Ureter (tissue), 1 donor: Measurements from ENCODE around the gene TTC7B. TPM values are rescaled to one million over a fixed set of nuclear protein-coding genes. Genes with fewer than 3 reads are reported as not detected.
A peak's percentile ranks its signal among the peaks of the same experiment; 100 is the strongest.

Experiments used
- DNase-seq: peaks from one replicate; pipeline ENCODE4 v3.0.0-alpha.2; 2020; ENCODE audit warnings: low spot score
- total RNA-seq: library from RNA; stranded (reverse); gene quantifications from one replicate; pipeline ENCODE4 v1.2.4, GENCODE V29; 2023
- donor health status: DM: yes; HTN: yes; CAD: no.

The TTC7B gene
- total RNA-seq, 1 donor from 2014 or later = 68.8 TPM

DNA sequence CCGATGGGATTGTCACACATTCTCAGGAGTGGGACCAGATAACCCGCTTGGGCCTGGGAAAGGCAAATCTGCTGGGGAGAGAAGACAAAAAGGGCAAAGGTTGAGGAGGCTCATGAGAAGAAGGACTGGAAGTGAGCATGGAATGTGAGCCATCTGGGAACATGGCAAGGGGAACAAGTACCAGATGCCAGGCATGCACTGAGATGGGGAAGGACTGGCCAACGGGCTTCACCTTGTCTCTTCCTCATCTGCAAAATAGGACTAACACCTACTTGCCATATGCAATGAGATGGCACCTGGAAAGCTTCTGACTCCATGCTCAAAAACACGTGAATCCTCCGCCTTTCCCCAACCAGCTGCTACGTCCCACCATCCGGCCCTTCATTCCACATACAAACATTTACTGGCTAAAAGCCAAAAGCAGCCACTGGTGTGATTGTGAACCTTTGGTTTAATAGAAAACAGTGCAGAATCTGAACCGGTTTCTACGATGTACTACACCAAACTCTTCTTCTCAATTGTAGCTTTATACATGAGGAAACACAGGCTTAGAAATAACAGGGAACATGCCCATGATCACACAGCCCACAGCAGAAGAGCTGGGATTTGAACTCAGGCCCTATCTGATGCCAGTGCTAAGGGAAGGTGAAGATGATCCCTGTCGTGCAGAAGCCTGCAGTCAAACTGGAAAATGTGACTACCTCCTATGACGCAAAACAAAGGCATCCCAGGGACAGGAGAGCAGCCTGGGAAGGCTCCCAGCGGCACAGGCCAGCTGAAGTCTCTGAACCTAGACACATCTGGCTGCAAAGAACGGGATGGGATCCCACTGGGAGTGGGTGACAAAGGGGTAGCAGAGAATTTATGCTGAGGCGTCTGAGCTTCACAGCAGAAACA is 112.1 kb downstream of the TTC7B start:
- no peak for DNase-seq

DNA sequence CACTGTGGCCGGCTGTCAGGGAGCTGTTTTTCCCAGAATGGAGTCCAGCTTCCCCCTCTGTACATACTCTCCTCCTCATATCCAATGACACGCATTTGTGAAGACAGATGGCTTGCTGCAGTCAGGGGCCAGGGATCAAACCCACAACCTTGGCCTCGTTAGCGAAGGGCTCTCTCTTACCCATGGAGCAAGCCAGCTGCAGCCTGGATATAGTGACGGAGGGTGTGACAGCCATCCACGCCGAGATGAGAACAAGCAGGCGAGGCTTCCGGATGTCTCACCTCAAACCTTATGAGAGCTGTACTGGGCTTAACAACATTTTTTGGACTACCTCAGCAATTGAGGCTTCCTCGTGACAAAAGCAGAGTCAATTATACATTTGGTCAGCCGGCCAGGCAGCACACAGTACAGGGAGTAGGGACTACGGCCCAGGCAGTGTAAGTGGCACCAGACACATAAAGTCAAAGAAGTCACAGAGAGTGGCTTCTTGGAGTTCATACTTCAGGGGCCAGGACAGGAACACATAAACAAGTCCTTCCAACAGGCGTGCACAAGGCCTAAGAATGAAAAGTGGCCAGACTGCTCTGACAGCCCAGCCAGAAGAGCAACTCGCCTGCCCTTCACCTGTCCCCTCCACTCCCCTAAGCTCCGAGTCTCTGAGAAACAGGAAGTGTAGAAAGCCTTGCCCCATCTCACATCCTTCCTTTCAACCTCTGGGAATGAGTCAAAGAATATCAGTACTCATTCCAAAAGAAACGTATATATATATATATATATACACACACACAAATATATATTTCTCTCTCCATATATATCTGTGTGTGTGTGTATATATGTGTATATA is 115.1 kb downstream of the TTC7B start:
- peak; percentile 62 for DNase-seq

DNA sequence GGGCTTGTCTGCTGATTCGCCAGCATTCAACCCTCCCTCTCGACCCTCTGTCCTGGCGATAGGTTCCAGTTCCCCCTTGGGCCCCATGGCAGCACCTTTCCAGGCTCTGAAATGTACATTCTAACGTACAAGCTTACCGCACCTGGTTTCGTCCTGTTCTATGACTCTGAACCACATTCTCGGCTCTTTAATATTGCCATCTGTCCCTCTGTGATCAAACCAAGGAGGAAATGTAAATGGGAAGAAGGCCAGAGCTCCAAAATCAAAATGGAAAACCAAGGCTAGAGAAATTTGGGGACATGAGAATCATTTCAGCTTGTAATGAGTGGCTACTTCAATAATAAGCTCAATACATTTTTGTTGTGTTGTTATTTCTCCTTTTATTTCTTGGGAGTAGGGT is 117.2 kb downstream of the TTC7B start:
- no peak for DNase-seq

DNA sequence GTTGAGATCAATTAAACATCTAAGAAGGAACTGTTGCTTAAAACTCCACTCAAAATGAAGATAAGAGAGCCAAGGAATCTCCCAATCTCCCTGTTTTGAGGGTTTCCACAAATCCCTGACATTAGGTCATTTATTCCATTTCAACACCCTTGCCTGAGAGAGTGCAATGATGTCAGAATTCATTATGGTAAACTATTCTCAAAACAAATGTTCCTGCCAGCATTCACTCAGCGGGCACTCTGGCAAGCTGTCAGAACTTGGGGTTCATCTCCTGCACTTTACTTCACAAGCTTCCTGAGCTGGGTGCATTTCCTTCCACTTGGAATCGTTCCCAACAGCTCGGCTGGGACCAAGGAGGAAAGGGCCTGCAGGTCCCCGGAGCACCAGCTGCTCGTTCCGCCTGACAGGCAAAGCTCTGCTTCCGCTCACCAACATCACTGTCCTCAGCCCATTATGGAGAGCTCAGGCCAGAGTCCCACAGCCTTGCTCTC is 117.8 kb downstream of the TTC7B start:
- peak; percentile 74 for DNase-seq

DNA sequence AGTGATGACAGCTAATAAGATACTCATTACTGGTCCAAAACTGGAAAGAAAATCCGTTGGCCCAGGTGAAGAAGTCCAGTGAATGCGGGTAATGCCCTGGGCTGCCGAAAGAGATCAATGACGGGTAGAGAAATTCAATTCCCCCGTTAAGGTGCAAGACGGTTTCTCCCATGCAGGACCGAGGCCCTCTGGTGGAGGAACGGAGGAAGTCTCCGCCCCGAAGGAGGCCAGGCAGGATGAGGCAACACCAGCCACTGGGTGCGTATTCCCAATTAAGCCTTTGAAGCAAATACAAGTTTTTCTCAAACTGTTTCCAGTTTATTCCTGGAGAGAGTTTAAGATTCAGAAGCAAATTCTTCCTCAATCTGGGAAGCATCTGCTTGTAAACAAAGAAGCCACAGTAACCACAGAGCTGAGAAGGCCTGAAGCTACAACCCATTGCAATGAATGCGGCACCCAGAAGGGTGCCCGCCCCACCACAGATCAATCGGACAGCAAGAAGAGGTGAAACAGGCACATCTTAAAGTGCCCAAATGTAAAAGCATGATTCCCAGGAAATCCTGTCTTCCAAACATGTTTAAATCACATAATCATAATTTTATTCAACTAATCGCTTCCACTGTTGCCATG is 118.5 kb downstream of the TTC7B start:
- DNase-seq = peak; percentile 87

DNA sequence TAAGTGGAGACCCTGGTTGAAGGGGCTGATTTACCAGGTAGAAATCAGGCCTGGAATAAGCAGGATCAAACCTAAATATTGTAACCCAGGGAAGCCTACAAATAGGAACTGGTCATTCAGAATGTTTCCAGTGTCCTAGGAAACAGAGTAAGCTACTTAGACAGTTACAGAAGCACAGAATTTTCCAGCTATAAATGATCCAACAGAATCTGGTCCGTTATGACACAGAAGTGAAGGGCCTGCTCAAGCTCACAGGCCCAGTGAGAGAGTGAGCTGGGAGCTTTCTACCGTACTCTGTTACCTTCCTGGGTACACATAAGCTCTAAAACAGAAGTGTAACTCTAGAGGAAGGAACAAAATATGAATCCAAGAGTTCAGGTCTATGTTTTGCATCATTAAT is 119.1 kb downstream of the TTC7B start:
- DNase-seq = no peak

DNA sequence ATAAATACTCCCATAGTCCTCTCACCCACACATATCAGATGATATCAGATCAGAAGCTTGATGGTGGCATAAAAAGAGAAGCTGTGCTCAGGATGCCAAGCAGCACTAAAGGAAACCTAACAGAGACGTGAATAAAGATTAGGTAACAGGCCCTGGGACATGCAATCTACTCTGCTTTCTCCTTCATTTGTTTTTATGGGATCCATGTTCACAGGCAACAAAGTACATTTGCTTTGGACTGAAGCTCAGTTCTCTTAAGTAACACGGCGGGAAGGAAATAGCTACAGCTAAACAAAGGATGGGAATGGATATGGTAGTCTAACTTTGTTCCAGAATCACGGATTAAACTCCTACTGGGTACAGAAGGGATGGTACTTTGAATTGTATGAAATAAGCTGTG is 119.5 kb downstream of the TTC7B start:
- DNase-seq = no peak

DNA sequence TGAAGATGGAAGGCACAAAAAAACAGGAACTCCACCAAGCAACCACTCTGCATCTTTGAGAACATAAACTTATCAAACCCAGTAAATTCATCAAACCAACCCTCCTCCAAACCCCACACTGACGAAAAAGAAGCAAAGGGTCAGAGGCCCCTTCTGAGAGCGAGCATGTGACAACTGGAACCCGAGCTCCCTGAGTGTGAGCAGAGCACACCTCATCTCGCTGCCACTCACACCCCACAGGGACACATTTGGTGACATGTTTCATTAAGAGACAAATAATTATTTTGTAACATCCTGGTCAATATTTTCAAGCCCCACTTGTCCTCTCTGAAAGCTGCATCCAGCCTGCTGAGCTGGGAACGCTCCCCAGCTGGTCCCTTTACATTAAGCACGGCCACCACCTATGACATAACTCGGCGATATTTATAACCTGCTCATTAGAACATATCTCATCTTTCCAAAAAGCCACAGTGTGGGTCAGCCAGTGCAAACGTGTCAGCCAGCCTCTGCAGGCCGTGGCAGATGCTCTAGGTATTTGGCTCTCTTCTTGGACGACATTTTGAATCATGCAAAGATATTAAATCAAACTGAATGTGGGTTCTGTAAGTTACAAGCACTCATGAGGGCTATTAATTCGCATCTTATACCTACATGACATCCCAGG is 120.1 kb downstream of the TTC7B start:
- no peak for DNase-seq

DNA sequence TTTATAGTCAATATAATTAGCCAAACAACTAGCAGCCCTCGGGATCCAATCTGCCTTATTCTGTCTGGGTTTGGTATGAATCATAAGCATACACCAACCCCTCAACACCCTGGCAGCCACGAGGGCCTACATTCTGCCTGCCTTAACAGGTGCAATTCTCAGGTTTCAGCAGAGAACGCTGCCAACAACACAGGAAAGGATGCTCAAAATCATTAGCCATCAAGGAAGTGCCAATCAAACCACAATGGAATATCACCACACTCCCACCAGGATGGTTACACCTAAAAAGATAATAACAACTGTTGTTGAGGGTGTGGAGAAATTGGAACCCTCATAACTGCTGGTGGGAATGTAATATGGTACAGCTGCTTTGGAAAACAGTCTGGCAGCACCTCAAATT is 122.8 kb downstream of the TTC7B start:
- DNase-seq = no peak

DNA sequence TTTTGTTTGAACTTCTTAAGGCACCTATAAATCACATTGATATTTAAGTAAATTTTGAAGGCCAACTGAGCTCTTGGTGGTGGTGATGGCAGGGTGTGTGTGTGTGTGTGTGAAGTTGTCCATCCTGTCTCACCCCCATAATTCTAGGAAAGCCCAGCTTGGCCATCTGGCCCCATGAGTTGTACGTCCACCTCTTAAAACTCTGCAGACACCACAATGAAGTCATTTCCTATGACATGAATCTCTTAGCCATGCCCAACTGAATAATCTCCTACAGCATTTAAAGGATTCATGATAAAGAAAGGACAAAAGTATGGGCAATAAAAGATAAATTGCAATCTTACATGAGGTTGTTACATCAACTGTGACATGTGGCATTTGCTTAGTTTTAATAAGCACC is 123.4 kb downstream of the TTC7B start:
- no peak for DNase-seq

DNA sequence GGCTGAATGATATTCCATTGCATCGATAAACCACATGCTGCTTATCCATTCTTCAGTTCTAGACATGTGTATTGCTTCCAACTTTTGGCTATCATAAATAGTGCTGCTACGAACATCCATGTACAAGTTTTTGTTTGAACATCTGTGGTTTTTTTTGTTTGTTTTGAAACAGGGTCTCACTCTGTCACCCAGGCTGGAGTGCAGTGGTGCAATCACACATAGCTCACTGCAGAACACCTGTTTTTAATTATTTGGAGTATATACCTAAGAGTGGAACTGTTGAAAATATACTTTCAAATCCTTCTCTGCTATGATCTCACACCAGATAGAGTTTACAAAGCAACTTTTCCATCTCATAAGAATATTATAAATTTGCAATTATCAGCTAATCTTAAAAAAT is 124.2 kb downstream of the TTC7B start:
- no peak for DNase-seq

DNA sequence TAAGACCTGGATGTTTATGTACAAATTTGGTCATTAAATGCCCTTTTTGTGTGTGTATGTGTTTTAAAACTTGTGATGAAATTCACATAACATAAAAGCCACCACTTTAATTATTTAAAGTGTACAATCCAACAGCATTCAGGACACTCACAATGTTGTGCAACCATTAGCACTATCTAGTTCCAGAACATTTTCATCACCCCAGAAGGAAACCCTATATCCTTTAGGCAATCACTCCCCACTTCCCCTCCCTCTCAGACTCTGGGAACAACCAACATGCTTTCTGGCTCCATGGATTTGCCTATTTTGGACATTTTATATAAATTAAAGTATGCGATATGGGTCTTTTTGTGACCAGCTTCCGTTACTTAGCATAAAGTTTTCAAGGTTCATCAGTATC is 124.6 kb downstream of the TTC7B start:
- no peak for DNase-seq

DNA sequence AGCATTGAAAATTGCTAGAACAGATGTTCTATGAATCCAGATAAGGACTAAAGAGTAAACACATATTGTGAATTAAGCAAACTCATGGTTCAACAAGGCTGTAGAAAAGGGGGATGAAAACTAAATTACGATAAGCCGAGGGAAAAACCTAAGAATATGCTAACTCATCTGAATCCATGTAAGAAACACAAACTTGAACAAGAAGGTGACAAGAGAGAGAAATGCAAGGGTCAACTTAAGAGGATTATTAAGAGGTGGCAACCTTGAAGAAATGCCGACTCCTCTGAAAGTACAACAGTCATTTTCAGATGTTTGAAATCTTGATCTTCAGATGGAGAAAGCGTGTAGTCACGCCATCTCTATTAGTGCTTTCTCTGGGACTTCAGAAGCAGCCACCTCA is 128.6 kb downstream of the TTC7B start:
- no peak for DNase-seq

DNA sequence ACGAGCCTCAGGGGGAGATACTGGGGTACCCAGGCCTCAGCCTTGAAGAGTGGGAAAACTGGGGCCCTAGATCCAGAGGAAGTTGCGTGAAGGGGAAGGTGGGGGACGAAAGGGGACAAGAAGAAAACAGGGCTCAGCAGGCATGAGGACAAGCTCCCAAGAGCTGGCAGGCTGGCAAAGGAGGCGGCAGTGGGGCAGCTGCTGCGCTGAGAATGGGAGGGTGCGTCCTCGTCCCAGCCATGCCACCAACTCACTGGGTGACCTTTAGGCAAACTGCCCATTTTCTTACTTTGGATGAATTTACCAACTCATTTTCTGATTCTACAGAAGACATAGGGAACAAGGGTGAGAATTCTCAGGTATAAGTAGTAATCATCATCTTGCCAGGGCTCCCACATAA is 133.6 kb downstream of the TTC7B start:
- no peak for DNase-seq

DNA sequence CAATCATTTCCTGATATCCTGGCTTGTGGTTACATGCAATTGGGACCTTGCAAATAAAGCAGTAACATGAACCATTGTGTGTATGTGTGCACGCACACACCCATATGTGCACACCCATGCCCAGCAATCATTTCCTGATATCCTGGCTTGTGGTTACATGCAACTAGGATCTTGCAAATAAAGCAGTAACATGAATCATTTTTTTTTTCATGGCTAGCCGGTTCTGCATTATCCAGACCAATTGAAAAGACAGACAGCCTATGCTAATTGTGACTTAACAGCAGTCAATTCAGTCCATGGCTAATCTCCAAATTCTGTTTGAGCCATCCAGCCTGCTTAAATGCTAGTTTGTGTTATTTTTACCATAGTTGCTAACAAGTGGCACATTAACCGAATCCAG is 134.3 kb downstream of the TTC7B start:
- no peak for DNase-seq

DNA sequence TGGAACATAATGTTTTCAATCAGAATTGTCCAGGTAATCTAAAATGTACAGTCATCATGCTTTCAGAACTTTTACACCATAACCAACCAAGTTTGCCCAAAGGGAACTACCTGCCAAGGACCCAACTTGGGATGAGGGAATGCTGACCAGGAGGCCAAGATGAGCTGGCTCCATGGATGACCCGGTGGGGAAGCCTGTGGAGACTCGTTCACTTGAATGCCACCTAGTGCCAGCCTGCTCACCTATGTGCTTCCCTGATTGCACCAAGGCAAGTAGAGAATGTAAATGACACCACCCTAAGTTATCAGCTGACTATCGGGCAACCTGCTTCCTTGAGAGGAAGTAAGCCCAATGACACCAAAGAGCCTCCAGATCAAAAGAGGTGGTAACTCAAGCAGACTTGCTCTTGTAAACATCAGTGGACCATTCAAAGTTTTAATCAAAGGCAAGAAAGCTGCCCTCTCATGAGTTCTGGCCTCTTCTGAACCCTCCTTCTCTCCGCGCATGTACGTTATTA is 137.3 kb downstream of the TTC7B start:
- DNase-seq = no peak

DNA sequence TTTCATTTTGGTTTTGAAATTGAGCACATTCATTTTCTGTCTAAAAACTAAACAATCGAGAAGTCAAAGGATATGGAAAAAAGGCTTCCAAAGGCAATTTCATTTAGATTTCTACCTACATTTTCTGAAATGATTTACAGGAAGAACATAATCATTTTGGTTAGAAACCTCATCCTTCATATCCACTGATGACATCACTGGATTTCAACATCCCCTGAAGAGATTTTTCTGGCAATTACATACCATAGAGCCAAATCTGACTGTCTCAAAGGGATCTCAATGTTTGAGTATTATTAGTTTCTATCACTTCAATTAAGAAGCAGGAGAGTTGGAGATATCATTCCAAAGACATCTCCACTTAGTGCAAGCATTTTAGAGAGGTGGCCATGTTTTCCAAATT is 137.8 kb downstream of the TTC7B start:
- DNase-seq = no peak

DNA sequence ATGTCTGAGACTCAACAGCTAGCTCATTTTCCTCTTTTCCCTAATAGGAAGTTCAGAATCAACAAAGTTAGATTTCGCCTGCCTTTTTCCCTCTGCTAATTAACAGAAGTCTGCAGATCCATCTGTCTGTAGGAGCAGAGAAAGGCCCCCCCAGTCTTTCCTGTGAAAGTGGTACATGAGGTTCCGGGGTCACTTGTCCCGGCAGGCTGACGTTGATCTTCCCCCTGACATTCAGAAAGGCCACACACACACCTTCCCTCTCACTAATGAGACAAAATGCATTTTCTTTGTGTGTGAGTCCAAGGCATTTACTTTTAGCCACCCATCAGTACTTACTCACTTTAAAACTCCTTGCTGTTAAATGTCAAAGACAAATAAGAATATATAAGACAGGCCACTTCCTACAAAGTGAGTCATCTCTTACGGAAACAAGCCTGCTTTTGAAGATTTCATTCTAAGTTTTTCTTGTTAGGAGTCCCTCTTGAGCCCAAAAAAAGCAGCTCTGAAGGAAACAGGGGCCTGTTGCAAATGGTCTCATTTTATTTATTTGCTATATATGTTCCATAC is 138.7 kb downstream of the TTC7B start:
- no peak for DNase-seq

DNA sequence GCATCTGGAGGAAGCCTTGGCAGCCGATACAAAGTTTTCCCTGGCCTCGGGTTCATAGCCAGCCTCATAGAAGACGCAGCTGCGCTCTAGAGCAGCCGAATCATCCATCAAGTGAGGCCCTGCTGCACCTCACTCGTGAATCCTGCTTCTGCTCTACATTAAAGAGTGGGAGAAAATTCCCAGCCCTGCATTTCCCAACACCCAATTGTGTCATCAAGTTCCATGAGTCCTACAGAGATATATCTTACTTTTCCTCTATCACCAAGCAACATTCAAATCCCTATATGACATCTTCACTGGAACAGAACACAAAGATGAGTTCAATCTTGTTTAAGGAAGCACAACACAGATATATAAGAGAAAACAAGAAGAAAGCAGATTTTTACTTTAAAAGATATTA is 139.3 kb downstream of the TTC7B start:
- DNase-seq = no peak

DNA sequence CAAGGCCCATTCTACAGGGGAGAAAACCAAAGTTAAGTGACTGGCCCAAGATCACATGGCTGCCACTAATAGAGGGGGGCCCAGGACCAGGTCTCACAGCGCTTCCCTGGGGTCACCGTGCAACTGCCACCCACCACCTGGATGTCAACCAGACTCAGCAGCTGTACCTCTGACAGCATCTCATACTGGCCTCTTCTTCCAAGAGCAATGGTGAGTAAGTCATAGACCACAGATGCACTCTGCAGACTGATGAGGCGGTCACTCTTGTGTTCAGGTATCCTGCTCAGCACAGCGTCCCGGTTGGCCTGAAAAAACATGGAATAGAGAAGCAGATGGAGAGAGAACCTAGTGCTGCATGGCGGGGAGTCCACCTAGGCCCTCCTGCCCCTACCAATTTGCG is 139.9 kb downstream of the TTC7B start:
- no peak for DNase-seq

DNA sequence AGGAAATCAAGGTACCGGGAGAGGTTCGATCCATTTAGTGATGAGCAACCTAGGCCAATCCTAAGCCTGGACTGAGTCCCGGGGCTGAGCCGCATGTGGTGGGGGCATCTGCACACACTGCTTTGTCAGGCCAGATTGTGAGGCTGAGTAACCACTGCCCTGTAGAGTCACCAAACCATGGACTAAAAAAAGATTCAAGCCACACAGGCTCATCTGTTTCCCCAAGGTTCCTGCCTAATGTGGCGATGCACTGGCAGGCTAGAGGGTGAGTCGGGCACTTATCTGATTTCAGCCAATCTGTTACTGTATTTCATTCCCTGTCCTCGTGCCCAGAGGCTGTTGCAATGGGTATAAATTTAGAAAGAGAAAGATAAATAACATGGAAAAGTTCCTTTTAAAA is 140.8 kb downstream of the TTC7B start:
- DNase-seq = no peak
